Right atrium auricular region (tissue), 2 donors: ENCODE data around the gene RNF121. TPM values are rescaled to one million over a fixed set of nuclear protein-coding genes. Genes with fewer than 3 reads are reported as not detected.

ENCODE experiments used
- DNase-seq: peaks from one replicate; pipeline ENCODE4 v3.0.0-alpha.2; 2019; ENCODE audit warnings: low spot score
- H3K27ac ChIP-seq, 2 donors: fragments of 200-600 bp; sonication (generic); 1 replicate in 1 of 2; 2 replicates in 1 of 2; pipeline ENCODE4 v1.5.1; 2016 to 2019
- H3K27me3 ChIP-seq, 2 donors: fragments of 200-600 bp; sonication (generic); one replicate each; pipeline versions ENCODE4 v1.5.1 to v1.6.0; 2017 to 2019
- H3K36me3 ChIP-seq: fragments of 200-600 bp; sonication (generic); one replicate; pipeline ENCODE4 v1.5.1; 2016
- H3K4me1 ChIP-seq, 2 donors: fragments of 200-600 bp; sonication (generic); one replicate each; pipeline versions ENCODE4 v1.5.1 to v1.6.0; 2017 to 2019
- H3K4me3 ChIP-seq, 2 donors: fragments of 200-600 bp; sonication (generic); 1 replicate in 1 of 2; 2 replicates in 1 of 2; pipeline ENCODE4 v1.5.1; 2017 to 2019; ENCODE audit warnings: mild to moderate bottlenecking in 1 of 2, moderate library complexity in 1 of 2
- H3K9me3 ChIP-seq, 2 donors: fragments of 200-600 bp; sonication (generic); one replicate each; pipeline ENCODE4 v1.5.1; 2019
- total RNA-seq, 2 donors: library from RNA; depleted of rRNA; stranded (reverse); fragments of >200 nt; gene quantifications; one replicate each; pipeline ENCODE4 v1.1.0, GENCODE V29; 2016
- TF ChIP-seq, protein P1 (sequence below), 2 donors: fragments of 200-600 bp; sonication (generic); IDR thresholded peaks; one replicate each; pipeline ENCODE4 v1.5.1; 2019; ENCODE audit warnings: antibody characterized with exemption in 2 of 2

The RNF121 gene
- total RNA-seq, 2 donors from 2014 or later = 21.6 to 25.8 TPM

- TF ChIP-seq, protein P1, sequence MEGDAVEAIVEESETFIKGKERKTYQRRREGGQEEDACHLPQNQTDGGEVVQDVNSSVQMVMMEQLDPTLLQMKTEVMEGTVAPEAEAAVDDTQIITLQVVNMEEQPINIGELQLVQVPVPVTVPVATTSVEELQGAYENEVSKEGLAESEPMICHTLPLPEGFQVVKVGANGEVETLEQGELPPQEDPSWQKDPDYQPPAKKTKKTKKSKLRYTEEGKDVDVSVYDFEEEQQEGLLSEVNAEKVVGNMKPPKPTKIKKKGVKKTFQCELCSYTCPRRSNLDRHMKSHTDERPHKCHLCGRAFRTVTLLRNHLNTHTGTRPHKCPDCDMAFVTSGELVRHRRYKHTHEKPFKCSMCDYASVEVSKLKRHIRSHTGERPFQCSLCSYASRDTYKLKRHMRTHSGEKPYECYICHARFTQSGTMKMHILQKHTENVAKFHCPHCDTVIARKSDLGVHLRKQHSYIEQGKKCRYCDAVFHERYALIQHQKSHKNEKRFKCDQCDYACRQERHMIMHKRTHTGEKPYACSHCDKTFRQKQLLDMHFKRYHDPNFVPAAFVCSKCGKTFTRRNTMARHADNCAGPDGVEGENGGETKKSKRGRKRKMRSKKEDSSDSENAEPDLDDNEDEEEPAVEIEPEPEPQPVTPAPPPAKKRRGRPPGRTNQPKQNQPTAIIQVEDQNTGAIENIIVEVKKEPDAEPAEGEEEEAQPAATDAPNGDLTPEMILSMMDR (IDR thresholded peaks at IDR 0.05) = no peak
- Histone ChIP-seq H3K9me3 (no peaks in the 10 kb centered on the region), H3K36me3 (peaks cover 94% of the 10 kb centered on the region), H3K4me1 (peaks cover 0 to 33% of the 10 kb centered on the region in 2 donors), H3K4me3 (no peak overlapping the region), H3K27ac (no peak overlapping the region), H3K27me3 (no peaks in the 10 kb centered on the region)
- DNase-seq = no peak
Observed at GRCh38 chr11:72024069-72024754, 95.4 kb downstream of the RNF121 start.

- Histone ChIP-seq H3K36me3 (peaks cover 77% of the 10 kb centered on the region), H3K27me3 (no peaks in the 10 kb centered on the region), H3K27ac (peak overlapping the region in 1 of 2 donors; percentile 15), H3K9me3 (no peaks in the 10 kb centered on the region), H3K4me3 (no peak overlapping the region), H3K4me1 (peaks cover 0 to 40% of the 10 kb centered on the region in 2 donors)
- no peak for DNase-seq
- TF ChIP-seq, protein P1 (IDR thresholded peaks at IDR 0.05) = no peak
Observed at GRCh38 chr11:72026090-72026489, 97.2 kb downstream of the RNF121 start.

- DNase-seq = no peak
- Histone ChIP-seq H3K4me1 (peaks cover 0 to 36% of the 10 kb centered on the region in 2 donors), H3K4me3 (no peak overlapping the region), H3K27me3 (no peaks in the 10 kb centered on the region), H3K36me3 (peaks cover 73% of the 10 kb centered on the region), H3K9me3 (no peaks in the 10 kb centered on the region), H3K27ac (no peak overlapping the region)
- TF ChIP-seq, protein P1 (IDR thresholded peaks at IDR 0.05) = no peak
Observed at GRCh38 chr11:72030472-72031045, 101.7 kb downstream of the RNF121 start.

GRCh38 chr11:72036687-72037086 is 107.8 kb downstream of the RNF121 start:
- Histone ChIP-seq H3K27ac (peak overlapping the region in 1 of 2 donors; percentile 28), H3K27me3 (no peaks in the 10 kb centered on the region), H3K4me1 (peaks cover 0 to 44% of the 10 kb centered on the region in 2 donors), H3K36me3 (peaks cover 35% of the 10 kb centered on the region), H3K4me3 (no peak overlapping the region), H3K9me3 (no peaks in the 10 kb centered on the region)
- TF ChIP-seq, protein P1 (IDR thresholded peaks at IDR 0.05) = no peak
- DNase-seq = no peak

- Histone ChIP-seq H3K27ac (peak overlapping the region; percentile 97 to 98), H3K36me3 (peaks cover 29% of the 10 kb centered on the region), H3K27me3 (no peaks in the 10 kb centered on the region), H3K9me3 (no peaks in the 10 kb centered on the region), H3K4me3 (peak overlapping the region; percentile 5 to 60), H3K4me1 (peaks cover 0 to 55% of the 10 kb centered on the region in 2 donors)
- no peak for DNase-seq
- TF ChIP-seq, protein P1 (IDR thresholded peaks at IDR 0.05) = no peak
Observed at GRCh38 chr11:72037554-72038311, 108.9 kb downstream of the RNF121 start.
